ENCODE results near the gene LEMD2. TPM values are rescaled to one million over a fixed set of nuclear protein-coding genes. Genes with fewer than 3 reads are reported as not detected.

The LEMD2 gene
- total RNA-seq, 1 experiment from 2014 or later: 62.9 TPM

GRCh38 chr6:33819021-33819420, 30.1 kb upstream of the LEMD2 start (continued):
- TF ChIP-seq NR2C2 (CRISPR knock-in tag; IDR thresholded peaks at IDR 0.05): no peak
- TF ChIP-seq NFYB (CRISPR knock-in tag; conservative IDR thresholded peaks at IDR 0.05; ENCODE audit: low read depth): no peak
- TF ChIP-seq ELF4 (CRISPR knock-in tag; IDR thresholded peaks at IDR 0.05; ENCODE audit: low read depth): no peak
- no peak for TF ChIP-seq ZNF532 (CRISPR knock-in tag; IDR thresholded peaks at IDR 0.05; ENCODE audit: borderline replicate concordance)
- no peak for TF ChIP-seq ZNF281 (CRISPR knock-in tag; IDR thresholded peaks at IDR 0.05)
- no peak for TF ChIP-seq ATF2 (CRISPR knock-in tag; IDR thresholded peaks at IDR 0.05; ENCODE audit: borderline replicate concordance, low read depth)

GRCh38 chr6:33818293-33818692, 29.4 kb upstream of the LEMD2 start:
- Mint-ChIP-seq H3K27ac (no peak overlapping the region), H3K4me3 (no peak overlapping the region), H3K9me3 (no peaks in the 10 kb centered on the region), H3K36me3 (no peaks in the 10 kb centered on the region), H3K27me3 (ENCODE audit: low read depth) (no peaks in the 10 kb centered on the region), H3K4me1 (peaks cover 28% of the 10 kb centered on the region)
- POLR2A ChIA-PET: no interaction called here
- DNase-seq (ENCODE audit: low spot score) (no peak), ATAC-seq (no peak)
- CTCF ChIA-PET: interaction anchor here (0.6 to 1.5 kb wide), 3 partner anchors 47 to 140 kb away, joined by 3 to 4 read pairs (median 3); no protein-coding TSS in a partner anchor
- TF ChIP-seq SMAD4 (CRISPR knock-in tag; IDR thresholded peaks at IDR 0.05): no peak
- no peak for TF ChIP-seq SMAD3 (CRISPR knock-in tag; IDR thresholded peaks at IDR 0.05; ENCODE audit: borderline replicate concordance)
- TF ChIP-seq MYBL2 (CRISPR knock-in tag; IDR thresholded peaks at IDR 0.05): no peak
- TF ChIP-seq ZNF532 (CRISPR knock-in tag; IDR thresholded peaks at IDR 0.05; ENCODE audit: borderline replicate concordance): no peak
- TF ChIP-seq ATF2 (CRISPR knock-in tag; IDR thresholded peaks at IDR 0.05; ENCODE audit: borderline replicate concordance, low read depth): no peak
- no peak for TF ChIP-seq MLX (CRISPR knock-in tag; IDR thresholded peaks at IDR 0.05)
- TF ChIP-seq NR3C1 (CRISPR knock-in tag; conservative IDR thresholded peaks at IDR 0.05; ENCODE audit: low read depth): no peak
- TF ChIP-seq NFE2L1 (CRISPR knock-in tag; IDR thresholded peaks at IDR 0.05): no peak
- TF ChIP-seq MXD4 (CRISPR knock-in tag; IDR thresholded peaks at IDR 0.05; ENCODE audit: borderline replicate concordance): no peak
- TF ChIP-seq AR (CRISPR knock-in tag; IDR thresholded peaks at IDR 0.05): no peak
- no peak for TF ChIP-seq TCF7 (CRISPR knock-in tag; IDR thresholded peaks at IDR 0.05; ENCODE audit: low read depth)

All from WTC11 (cell line).